ENCODE data around the gene WWC2. TPM values are rescaled to one million over a fixed set of nuclear protein-coding genes. Genes with fewer than 3 reads are reported as not detected.

WWC2 gene
- total RNA-seq, 4 donors from 2014 or later = 4.5 to 10.7 (median 8.6) TPM

- in situ Hi-C loops (cut with MboI; ENCODE audit: low sequenced_read_pairs in 4 of 4) = no loop called here
- TF ChIP-seq, protein P1, sequence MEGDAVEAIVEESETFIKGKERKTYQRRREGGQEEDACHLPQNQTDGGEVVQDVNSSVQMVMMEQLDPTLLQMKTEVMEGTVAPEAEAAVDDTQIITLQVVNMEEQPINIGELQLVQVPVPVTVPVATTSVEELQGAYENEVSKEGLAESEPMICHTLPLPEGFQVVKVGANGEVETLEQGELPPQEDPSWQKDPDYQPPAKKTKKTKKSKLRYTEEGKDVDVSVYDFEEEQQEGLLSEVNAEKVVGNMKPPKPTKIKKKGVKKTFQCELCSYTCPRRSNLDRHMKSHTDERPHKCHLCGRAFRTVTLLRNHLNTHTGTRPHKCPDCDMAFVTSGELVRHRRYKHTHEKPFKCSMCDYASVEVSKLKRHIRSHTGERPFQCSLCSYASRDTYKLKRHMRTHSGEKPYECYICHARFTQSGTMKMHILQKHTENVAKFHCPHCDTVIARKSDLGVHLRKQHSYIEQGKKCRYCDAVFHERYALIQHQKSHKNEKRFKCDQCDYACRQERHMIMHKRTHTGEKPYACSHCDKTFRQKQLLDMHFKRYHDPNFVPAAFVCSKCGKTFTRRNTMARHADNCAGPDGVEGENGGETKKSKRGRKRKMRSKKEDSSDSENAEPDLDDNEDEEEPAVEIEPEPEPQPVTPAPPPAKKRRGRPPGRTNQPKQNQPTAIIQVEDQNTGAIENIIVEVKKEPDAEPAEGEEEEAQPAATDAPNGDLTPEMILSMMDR (IDR thresholded peaks at IDR 0.05 in 4 of 5, conservative IDR thresholded peaks at IDR 0.05 in 1 of 5) = no peak
- TF ChIP-seq POLR2A (IDR thresholded peaks at IDR 0.05) = no peak
- H3K36me3 ChIP-seq = peaks cover 0 to 21% of the 10 kb centered on the region in 2 donors
- H3K27me3 ChIP-seq = no peaks in the 10 kb centered on the region
- no peak for DNase-seq
- H3K27ac ChIP-seq = no peak overlapping the region
- H3K4me3 ChIP-seq = no peak overlapping the region
- no peaks in the 10 kb centered on the region for H3K9me3 ChIP-seq
- no peak for ATAC-seq
- intact Hi-C loops (cut with DNase I; ENCODE audit: low total_unique reads) = no loop called here
- no peaks in the 10 kb centered on the region for H3K4me1 ChIP-seq
These were observed 190.6 kb downstream of the WWC2 start for GRCh38 chr4:183289688-183290087.

DNA sequence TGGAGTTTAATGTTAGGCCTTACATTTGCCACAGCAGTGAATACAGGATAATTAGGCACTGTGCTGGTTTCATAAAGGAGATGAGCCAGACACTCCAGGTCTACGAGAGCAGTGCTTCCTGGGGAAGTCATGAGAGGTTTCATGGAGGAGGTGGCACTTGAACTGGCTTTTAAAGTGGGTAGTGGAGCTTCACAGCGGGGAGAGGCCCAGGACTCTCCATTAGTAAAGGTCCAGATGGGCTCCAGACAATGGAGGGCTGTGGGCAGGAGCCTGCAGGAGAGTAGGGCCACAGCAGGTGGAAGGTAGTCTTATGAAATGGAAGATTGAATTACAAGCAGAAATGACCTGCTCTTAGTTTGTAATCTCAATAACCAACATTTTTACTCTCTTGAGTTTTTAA lies 192.0 kb downstream of the WWC2 start:
- in situ Hi-C loops (cut with MboI; ENCODE audit: low sequenced_read_pairs in 4 of 4) = no loop called here
- no peaks in the 10 kb centered on the region for H3K4me1 ChIP-seq
- H3K36me3 ChIP-seq = peaks cover 0 to 21% of the 10 kb centered on the region in 2 donors
- no peak for DNase-seq
- no peaks in the 10 kb centered on the region for H3K9me3 ChIP-seq
- no peak overlapping the region for H3K4me3 ChIP-seq
- no peak overlapping the region for H3K27ac ChIP-seq
- ATAC-seq = no peak
- no peak for TF ChIP-seq POLR2A (IDR thresholded peaks at IDR 0.05)
- TF ChIP-seq, protein P1 (IDR thresholded peaks at IDR 0.05 in 4 of 5, conservative IDR thresholded peaks at IDR 0.05 in 1 of 5) = no peak
- no peaks in the 10 kb centered on the region for H3K27me3 ChIP-seq
- intact Hi-C loops (cut with DNase I; ENCODE audit: low total_unique reads) = no loop called here

- intact Hi-C loops (cut with DNase I; ENCODE audit: low total_unique reads) (no loop called here), in situ Hi-C loops (cut with MboI; ENCODE audit: low sequenced_read_pairs in 4 of 4) (no loop called here)
- Histone ChIP-seq H3K27me3 (no peaks in the 10 kb centered on the region), H3K4me3 (no peak overlapping the region), H3K4me1 (no peaks in the 10 kb centered on the region), H3K27ac (no peak overlapping the region), H3K9me3 (no peaks in the 10 kb centered on the region), H3K36me3 (peaks cover 0 to 17% of the 10 kb centered on the region in 2 donors)
- TF ChIP-seq, protein P1 (IDR thresholded peaks at IDR 0.05 in 4 of 5, conservative IDR thresholded peaks at IDR 0.05 in 1 of 5) = no peak
- TF ChIP-seq POLR2A (IDR thresholded peaks at IDR 0.05) = no peak
- ATAC-seq (no peak), DNase-seq (no peak)
These were observed 196.7 kb downstream of the WWC2 start for GRCh38 chr4:183295711-183296110.

DNA sequence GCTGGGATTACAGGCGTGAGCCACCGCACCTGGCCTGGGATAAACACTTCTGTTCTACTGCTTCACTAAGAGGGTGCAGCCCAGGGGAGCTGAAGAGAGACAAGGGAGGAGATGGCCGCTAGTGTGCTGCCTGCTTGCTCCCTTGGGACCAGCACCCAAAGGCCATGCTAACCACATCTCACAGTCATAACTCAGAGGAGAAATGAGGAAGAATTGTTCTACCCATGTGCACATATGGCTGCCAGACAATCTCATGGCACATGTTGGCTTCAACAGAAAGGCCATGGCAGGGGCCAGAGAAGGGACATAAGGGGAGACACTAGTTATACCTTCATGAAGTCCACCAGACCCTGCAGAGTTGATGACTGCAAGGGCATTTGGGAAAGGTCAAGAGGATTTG lies 198.6 kb downstream of the WWC2 start:
- Histone ChIP-seq H3K27ac (no peak overlapping the region), H3K36me3 (peaks cover 0 to 17% of the 10 kb centered on the region in 2 donors), H3K9me3 (no peaks in the 10 kb centered on the region), H3K4me1 (no peaks in the 10 kb centered on the region), H3K4me3 (no peak overlapping the region), H3K27me3 (no peaks in the 10 kb centered on the region)
- ATAC-seq (no peak), DNase-seq (no peak)
- in situ Hi-C loops (cut with MboI; ENCODE audit: low sequenced_read_pairs in 4 of 4) (no loop called here), intact Hi-C loops (cut with DNase I; ENCODE audit: low total_unique reads) (no loop called here)
- no peak for TF ChIP-seq POLR2A (IDR thresholded peaks at IDR 0.05)
- TF ChIP-seq, protein P1 (IDR thresholded peaks at IDR 0.05 in 4 of 5, conservative IDR thresholded peaks at IDR 0.05 in 1 of 5) = no peak

GRCh38 chr4:183299464-183299863 lies 200.4 kb downstream of the WWC2 start:
- H3K27ac ChIP-seq = no peak overlapping the region
- intact Hi-C loops (cut with DNase I; ENCODE audit: low total_unique reads) = no loop called here

More at GRCh38 chr4:183299464-183299863, 200.4 kb downstream of the WWC2 start:
- Histone ChIP-seq H3K9me3 (no peaks in the 10 kb centered on the region), H3K4me1 (no peaks in the 10 kb centered on the region), H3K36me3 (peaks cover 0 to 8% of the 10 kb centered on the region in 2 donors), H3K27me3 (no peaks in the 10 kb centered on the region), H3K4me3 (no peak overlapping the region)
- ATAC-seq = no peak
- DNase-seq = no peak
- TF ChIP-seq, protein P1 (IDR thresholded peaks at IDR 0.05 in 4 of 5, conservative IDR thresholded peaks at IDR 0.05 in 1 of 5) = no peak
- TF ChIP-seq POLR2A (IDR thresholded peaks at IDR 0.05) = no peak
- in situ Hi-C loops (cut with MboI; ENCODE audit: low sequenced_read_pairs in 4 of 4) = no loop called here

Measured in gastrocnemius medialis (tissue), 4 donors.